ENCODE data around the gene ACAT1. TPM values are rescaled to one million over a fixed set of nuclear protein-coding genes. Genes with fewer than 3 reads are reported as not detected.

ACAT1 gene
- total and polyA plus RNA-seq, 2 of the 8 experiments (the other 6 are each of a cell fraction or from before 2014, with no cell fraction given), result 30.4 to 30.9 TPM

- H3K79me1 ChIP-seq (ENCODE audit: low read depth, low read length), result no peaks in the 10 kb centered on the region
- H3K4me1 ChIP-seq (replicated peaks in 1 of 4; ENCODE audit: control insufficient read depth in 3 of 4, insufficient read depth in 4 of 4, low read length in 3 of 4), result no peaks in the 10 kb centered on the region
- TF ChIP-seq JUND (IDR thresholded peaks at IDR 0.05; ENCODE audit: low read length) (no peak), MAFK (IDR thresholded peaks at IDR 0.05; ENCODE audit: low read depth, low read length) (no peak), NANOG (IDR thresholded peaks at IDR 0.05; ENCODE audit: insufficient read depth, low read depth, low read length, poor library complexity, severe bottlenecking) (no peak), BACH1 (IDR thresholded peaks at IDR 0.05; ENCODE audit: low read length) (no peak), KDM1A (IDR thresholded peaks at IDR 0.05; ENCODE audit: borderline replicate concordance, low read length) (no peak), ATF2 (IDR thresholded peaks at IDR 0.05; ENCODE audit: low read length) (no peak), KDM5A (IDR thresholded peaks at IDR 0.05; ENCODE audit: low read length) (no peak)
- H4K20me1 ChIP-seq (replicated peaks in 1 of 2; ENCODE audit: control insufficient read depth in 1 of 2, insufficient read depth in 2 of 2, low read length in 2 of 2), result no peaks in the 10 kb centered on the region
- no peak overlapping the region for H2BK12ac ChIP-seq (ENCODE audit: low read depth, low read length)
- no peak overlapping the region for H3K4ac ChIP-seq (replicated peaks; ENCODE audit: insufficient read length, low read depth, low read length)
- H3K9me3 ChIP-seq (ENCODE audit: insufficient read depth in 2 of 2, low read depth in 1 of 2, low read length in 1 of 2), result no peaks in the 10 kb centered on the region
- no peak overlapping the region for H4K8ac ChIP-seq (ENCODE audit: extremely low read depth, insufficient read depth, low read length)
- no peaks in the 10 kb centered on the region for H3K79me2 ChIP-seq (ENCODE audit: control insufficient read depth in 1 of 2, insufficient read depth in 2 of 2, low read length in 2 of 2)
- no peak overlapping the region for H3K18ac ChIP-seq (ENCODE audit: extremely low read depth, low read length)
- no peak overlapping the region for H3K4me3 ChIP-seq (ENCODE audit: extremely low read depth in 1 of 4, insufficient read depth in 2 of 4, low read depth in 3 of 4, low read length in 4 of 4)
- H3K27me3 ChIP-seq (replicated peaks in 1 of 4; ENCODE audit: control insufficient read depth in 3 of 4, extremely low read depth in 1 of 4, insufficient read depth in 3 of 4, low read length in 3 of 4), result no peaks in the 10 kb centered on the region
- H4K91ac ChIP-seq (replicated peaks; ENCODE audit: insufficient read length, low read length), result no peak overlapping the region
- no peak overlapping the region for H2AFZ ChIP-seq (ENCODE audit: low read length)
- H2BK15ac ChIP-seq (ENCODE audit: low read length), result no peak overlapping the region
- H4K5ac ChIP-seq (ENCODE audit: insufficient read length, low read depth, low read length), result no peak overlapping the region
- FAIRE-seq (no peak), DNase-seq (ENCODE audit: low read depth in 1 of 2, low spot score in 2 of 2) (no peak)
- peaks cover 3 to 60% (median 27%) of the 10 kb centered on the region in 4 experiments; a peak in 7 of 8 replicates for H3K36me3 ChIP-seq (ENCODE audit: control insufficient read depth in 2 of 4, insufficient read depth in 4 of 4, low read length in 3 of 4)
- H3K23me2 ChIP-seq (ENCODE audit: low read depth, low read length), result no peaks in the 10 kb centered on the region
- H2AK5ac ChIP-seq (ENCODE audit: low read depth, low read length), result no peak overlapping the region
- H3K23ac ChIP-seq (ENCODE audit: insufficient read length), result no peak overlapping the region
- no peak overlapping the region for H2BK20ac ChIP-seq (ENCODE audit: low read length)
- H3K4me2 ChIP-seq (ENCODE audit: insufficient read depth in 1 of 2, low read depth in 2 of 2, low read length in 2 of 2), result no peak overlapping the region
- 100% methylated on average over 1 of the region's 1 CpG; no CpG with 5 or more reads in 1 of the 2 experiments for WGBS, 2 experiments (ENCODE audit: extremely low coverage in 1 of 2, insufficient coverage in 1 of 2, insufficient read length in 1 of 2, insufficient replicate concordance in 2 of 2, low coverage in 1 of 2, low lambda C conversion rate in 2 of 2, missing lambda C conversion rate in 1 of 2)
- ChIA-PET POLR2A (ENCODE audit: partially characterized antibody) (no interaction called here), CTCF (ENCODE audit: partially characterized antibody) (interaction anchor here (0.9 to 14.3 kb wide), 3 partner anchors 25 to 72 kb away, joined by 3 to 90 read pairs (median 6); partner anchors contain the start of gene ACAT1)
- H3K27ac ChIP-seq (ENCODE audit: low read depth, low read length), result no peak overlapping the region
- no peak overlapping the region for H3K56ac ChIP-seq (replicated peaks; ENCODE audit: insufficient read length, low read depth, low read length)
- no peak overlapping the region for H2BK120ac ChIP-seq (replicated peaks; ENCODE audit: low read depth, low read length)
- H2BK5ac ChIP-seq (ENCODE audit: low read depth, low read length), result no peak overlapping the region
- H3K9ac ChIP-seq (replicated peaks in 1 of 4; ENCODE audit: extremely low read depth in 1 of 4, low read depth in 3 of 4, low read length in 3 of 4), result no peak overlapping the region
- H3K14ac ChIP-seq (ENCODE audit: insufficient read length), result no peak overlapping the region
Measured at GRCh38 chr11:108147150-108147549, 25.8 kb downstream of the ACAT1 start.

All from H1 (cell line).